Neural cell (in vitro differentiated cells): ENCODE measurements around the gene KANK4.

Experiments used
- EP300 ChIP-seq: fragments of 450-650 bp; conservative IDR thresholded peaks from 2 replicates; pipeline ENCODE4 v1.6.1; 2014; ENCODE audit warnings: antibody characterized with exemption, mild to moderate bottlenecking, moderate library complexity; ENCODE audit not compliant: poor library complexity, severe bottlenecking
- EZH2 ChIP-seq: fragments of 200-600, 300-800 bp; shearing (Covaris generic), sonication (generic); IDR thresholded peaks from 2 replicates; pipeline ENCODE4 v1.6.1; 2014; ENCODE audit warnings: antibody characterized with exemption, low read length, borderline replicate concordance, mild to moderate bottlenecking; ENCODE audit not compliant: insufficient read depth, poor library complexity, severe bottlenecking
- POLR2AphosphoS5 ChIP-seq: IDR thresholded peaks from 2 replicates; pipeline ENCODE4 v1.6.1; 2012
- TF ChIP-seq, protein P1 (sequence below): fragments of 450-650 bp; IDR thresholded peaks from 2 replicates; pipeline ENCODE4 v1.5.1; 2014; ENCODE audit warnings: antibody characterized with exemption, mild to moderate bottlenecking, moderate library complexity; ENCODE audit not compliant: poor library complexity, severe bottlenecking

DNA sequence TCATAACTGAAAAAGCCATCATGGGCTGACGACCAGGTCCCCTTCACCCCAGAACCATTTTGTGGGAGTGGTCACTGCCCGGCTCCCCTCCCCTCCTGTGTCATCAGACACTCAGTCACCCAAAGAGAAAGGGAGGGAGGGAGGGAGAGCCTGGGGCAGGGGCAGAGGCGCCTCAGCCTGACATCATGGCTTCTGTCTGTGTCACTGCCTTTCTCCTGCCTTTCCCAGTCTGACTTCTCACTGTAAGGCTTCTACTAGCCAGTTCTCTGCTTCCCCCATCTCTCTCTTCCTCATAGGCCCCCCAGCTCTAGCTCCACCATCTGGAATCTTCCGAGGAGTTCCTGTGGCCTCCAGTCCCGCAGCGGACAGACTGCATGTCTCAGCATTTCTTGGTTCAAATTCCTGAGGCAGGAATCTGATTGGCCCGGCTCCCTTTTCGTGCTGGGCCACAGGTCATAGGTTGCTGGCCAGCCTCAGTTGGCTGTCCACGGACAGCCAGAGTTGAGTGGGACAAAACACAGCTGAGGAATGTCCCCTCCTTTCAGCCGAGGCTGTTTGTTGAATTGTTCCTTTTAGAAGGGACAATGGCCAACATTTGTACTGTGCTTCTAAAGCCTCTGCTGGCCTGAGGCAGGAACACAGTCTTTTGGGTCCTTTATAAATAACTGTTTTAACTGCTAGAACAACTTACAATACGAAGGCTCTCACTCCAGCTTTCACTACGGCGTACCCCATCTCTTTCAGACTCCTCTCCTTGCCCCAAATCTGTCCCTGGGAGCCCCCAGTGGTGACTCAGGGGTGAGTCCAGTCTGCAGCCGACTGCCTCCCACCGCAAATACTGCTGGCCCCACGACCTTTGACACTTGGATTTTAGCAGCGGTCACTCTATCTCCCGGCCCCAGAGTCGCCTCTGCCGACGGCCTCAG is 18.7 kb upstream of the KANK4 start:
- no peak for TF ChIP-seq EZH2
- TF ChIP-seq EP300 = no peak
- TF ChIP-seq, protein P1, sequence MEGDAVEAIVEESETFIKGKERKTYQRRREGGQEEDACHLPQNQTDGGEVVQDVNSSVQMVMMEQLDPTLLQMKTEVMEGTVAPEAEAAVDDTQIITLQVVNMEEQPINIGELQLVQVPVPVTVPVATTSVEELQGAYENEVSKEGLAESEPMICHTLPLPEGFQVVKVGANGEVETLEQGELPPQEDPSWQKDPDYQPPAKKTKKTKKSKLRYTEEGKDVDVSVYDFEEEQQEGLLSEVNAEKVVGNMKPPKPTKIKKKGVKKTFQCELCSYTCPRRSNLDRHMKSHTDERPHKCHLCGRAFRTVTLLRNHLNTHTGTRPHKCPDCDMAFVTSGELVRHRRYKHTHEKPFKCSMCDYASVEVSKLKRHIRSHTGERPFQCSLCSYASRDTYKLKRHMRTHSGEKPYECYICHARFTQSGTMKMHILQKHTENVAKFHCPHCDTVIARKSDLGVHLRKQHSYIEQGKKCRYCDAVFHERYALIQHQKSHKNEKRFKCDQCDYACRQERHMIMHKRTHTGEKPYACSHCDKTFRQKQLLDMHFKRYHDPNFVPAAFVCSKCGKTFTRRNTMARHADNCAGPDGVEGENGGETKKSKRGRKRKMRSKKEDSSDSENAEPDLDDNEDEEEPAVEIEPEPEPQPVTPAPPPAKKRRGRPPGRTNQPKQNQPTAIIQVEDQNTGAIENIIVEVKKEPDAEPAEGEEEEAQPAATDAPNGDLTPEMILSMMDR = no peak
- TF ChIP-seq POLR2AphosphoS5 = no peak
